Heart right ventricle (tissue), 16 donors: ENCODE data around the gene TBXAS1. TPM values are rescaled to one million over a fixed set of nuclear protein-coding genes. Genes with fewer than 3 reads are reported as not detected.
A peak's percentile ranks its signal among the peaks of the same experiment; 100 is the strongest.
"Not testable (repeated sequence)": the region's sequence is repeated elsewhere in the genome, so short reads cannot be mapped to it uniquely, and the experiment has no call there.

Experiments
- ATAC-seq, 8 donors: fragments of 200-7000 bp; cut with Tn5 transposase; one replicate each; pipeline ENCODE4 v1.9.1; 2020; ENCODE audit warnings: mild to moderate bottlenecking in 8 of 8, moderate library complexity in 8 of 8, moderate number of reproducible peaks in 1 of 8
- DNase-seq, 2 donors: peaks; one replicate each; pipeline ENCODE4 v3.0.0-alpha.2; 2020
- H3K27ac ChIP-seq, 10 donors: fragments of 200-600 bp; sonication (generic) in 2 of 10; one replicate each; pipeline versions ENCODE4 v1.5.0 to v1.8.0; 2020 to 2022; ENCODE audit warnings: mild to moderate bottlenecking in 3 of 10
- H3K27me3 ChIP-seq, 7 donors: fragments of 200-600 bp; one replicate each; pipeline ENCODE4 v1.8.0; 2021 to 2022; ENCODE audit warnings: mild to moderate bottlenecking in 2 of 7
- H3K36me3 ChIP-seq, 9 donors: fragments of 200-600 bp; sonication (generic) in 1 of 9; one replicate each; pipeline versions ENCODE4 v1.5.0 to v1.8.0; 2020 to 2022; ENCODE audit warnings: mild to moderate bottlenecking in 2 of 9
- H3K4me1 ChIP-seq, 9 donors: fragments of 200-600 bp; sonication (generic) in 1 of 9; one replicate each; pipeline versions ENCODE4 v1.5.0 to v1.8.0; 2020 to 2022; ENCODE audit warnings: mild to moderate bottlenecking in 4 of 9
- H3K4me3 ChIP-seq, 10 donors: fragments of 200-600 bp; sonication (generic) in 2 of 10; one replicate each; pipeline versions ENCODE4 v1.5.0 to v1.8.0; 2020 to 2022; ENCODE audit warnings: mild to moderate bottlenecking in 7 of 10, moderate library complexity in 2 of 10
- H3K9me3 ChIP-seq, 11 donors: fragments of 200-600 bp in 10 of 11; sonication (generic) in 2 of 11; one replicate each; pipeline versions ENCODE4 v1.5.0 to v1.8.0; 2013 to 2022; ENCODE audit warnings: mild to moderate bottlenecking in 2 of 11, control low read depth in 1 of 11, moderate library complexity in 1 of 11
- WGBS, 2 donors: extraction: QIAGEN DNeasy Blood & Tissue Kit; methylation state at CpG; one replicate each; pipeline ENCODE4 v1.1.7; 2013; ENCODE audit warnings: inconsistent platforms in 1 of 2; 5-methylcytosine and 5-hydroxymethylcytosine counted together
- intact Hi-C, 10 donors: fragments of 100-400 bp; cut with DNase I; formaldehyde crosslinking; loops; one replicate each; pipeline versions ENCODE4 v1.11.1 to v1.14.2; 2022
- polyA plus RNA-seq, 2 donors: library from polyadenylated mRNA; stranded (reverse); fragments of 200-250 nt; gene quantifications; one replicate each; pipeline ENCODE4 v1.2.3, GENCODE V29; 2013
- total RNA-seq, 10 donors: library from RNA; stranded (reverse); fragmentation: NEBNext Ultra II Directional in 3 of 10; extraction: Animal tissue kit (Norgen Biotek cat#: 25700) in 3 of 10; gene quantifications; one replicate each; pipeline versions ENCODE4 v1.2.1 to v1.2.4, GENCODE V29; 2021 to 2023
- TF ChIP-seq, protein P1 (sequence below), 9 donors: fragments of 200-600 bp; sonication (generic) in 2 of 9; IDR thresholded peaks; one replicate each; pipeline versions ENCODE4 v1.5.0 to v1.8.0; 2021 to 2022; ENCODE audit warnings: antibody characterized with exemption in 9 of 9, mild to moderate bottlenecking in 5 of 9, moderate library complexity in 1 of 9
- donor health status: Arrhythmogenic right ventricular cardiomyopathy.
- donor health status: ischemic (EF 13 %, LVEDD 7.1; RV severe dilation, severe dysfunction).
- donor health status: healthy with polysubstance abuse.
- donor health status: DM: no; HTN: yes; CAD: no.
- donor health status: DM: no; HTN: no; CAD: no.
- donor health status: ischemic (EF 25% LVEDD 6.9; RV normal size, moderate dysfunction).
- donor health status: ischemic (EF 25% LVEDD 5.7; RV mildly dilated, moderate dysfunction).
- donor health status: healthy.
- donor health status: DM: yes; HTN: yes; CAD: no.
- donor health status: Ischemic cardiomyopathy.
- donor health status: ischemic (EF 35%, LVEDD 5.7; RV mildly dilated, moderate dysfunction).
- donor health status: nonischemic (EF 11% LVEDD 7.7; RV severe dilation, severe dysfunction).
- donor health status: DM: yes; HTN: yes; CAD: no.
- donor health status: PGD.
- donor health status: ischemic (EF 29% LVEDD 5.4; RV normal size, mild dysfunction).
- donor health status: nonischemic (EF 23%, LVEDD 6.1; RV moderate dilation, normal function).

The TBXAS1 gene
- total and polyA plus RNA-seq, 12 donors, result 1.7 to 17.7 (median 3.7) TPM

DNA sequence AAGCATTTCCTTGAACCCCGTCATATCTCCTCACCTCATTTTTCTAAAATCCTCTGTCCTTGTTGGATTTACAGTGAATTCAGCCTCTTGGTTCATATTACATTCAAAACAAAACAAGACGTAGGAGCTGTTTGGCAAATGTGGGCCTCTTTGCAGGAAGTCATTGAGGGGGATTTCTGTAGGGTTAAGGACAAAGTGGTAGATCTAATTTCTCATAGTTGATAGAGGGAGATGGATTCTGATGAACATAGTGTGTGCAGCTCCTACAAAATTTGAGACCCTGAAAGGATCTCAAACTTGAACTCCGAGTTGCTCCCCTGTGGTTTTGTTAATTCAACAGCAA, 682 bp downstream of the TBXAS1 start:
- H3K4me1 ChIP-seq, result peaks cover 0 to 15% (median 0%) of the 10 kb centered on the region in 9 donors
- H3K4me3 ChIP-seq, result peak overlapping the region in 7 of 10 donors; percentile 4 to 59 (median 21)
- peaks cover 0 to 14% (median 0%) of the 10 kb centered on the region in 11 donors for H3K9me3 ChIP-seq
- intact Hi-C loops, result no loop called here
- no peak for ATAC-seq
- DNase-seq, result no peak
- no peaks in the 10 kb centered on the region for H3K36me3 ChIP-seq
- TF ChIP-seq, protein P1, sequence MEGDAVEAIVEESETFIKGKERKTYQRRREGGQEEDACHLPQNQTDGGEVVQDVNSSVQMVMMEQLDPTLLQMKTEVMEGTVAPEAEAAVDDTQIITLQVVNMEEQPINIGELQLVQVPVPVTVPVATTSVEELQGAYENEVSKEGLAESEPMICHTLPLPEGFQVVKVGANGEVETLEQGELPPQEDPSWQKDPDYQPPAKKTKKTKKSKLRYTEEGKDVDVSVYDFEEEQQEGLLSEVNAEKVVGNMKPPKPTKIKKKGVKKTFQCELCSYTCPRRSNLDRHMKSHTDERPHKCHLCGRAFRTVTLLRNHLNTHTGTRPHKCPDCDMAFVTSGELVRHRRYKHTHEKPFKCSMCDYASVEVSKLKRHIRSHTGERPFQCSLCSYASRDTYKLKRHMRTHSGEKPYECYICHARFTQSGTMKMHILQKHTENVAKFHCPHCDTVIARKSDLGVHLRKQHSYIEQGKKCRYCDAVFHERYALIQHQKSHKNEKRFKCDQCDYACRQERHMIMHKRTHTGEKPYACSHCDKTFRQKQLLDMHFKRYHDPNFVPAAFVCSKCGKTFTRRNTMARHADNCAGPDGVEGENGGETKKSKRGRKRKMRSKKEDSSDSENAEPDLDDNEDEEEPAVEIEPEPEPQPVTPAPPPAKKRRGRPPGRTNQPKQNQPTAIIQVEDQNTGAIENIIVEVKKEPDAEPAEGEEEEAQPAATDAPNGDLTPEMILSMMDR (IDR thresholded peaks at IDR 0.05), result no peak
- peak overlapping the region in 1 of 10 donors; percentile 89 for H3K27ac ChIP-seq
- peaks cover 0 to 5% (median 0%) of the 10 kb centered on the region in 7 donors for H3K27me3 ChIP-seq
- 75% methylated on average over 3 of the region's 3 CpGs for WGBS, 2 donors

DNA sequence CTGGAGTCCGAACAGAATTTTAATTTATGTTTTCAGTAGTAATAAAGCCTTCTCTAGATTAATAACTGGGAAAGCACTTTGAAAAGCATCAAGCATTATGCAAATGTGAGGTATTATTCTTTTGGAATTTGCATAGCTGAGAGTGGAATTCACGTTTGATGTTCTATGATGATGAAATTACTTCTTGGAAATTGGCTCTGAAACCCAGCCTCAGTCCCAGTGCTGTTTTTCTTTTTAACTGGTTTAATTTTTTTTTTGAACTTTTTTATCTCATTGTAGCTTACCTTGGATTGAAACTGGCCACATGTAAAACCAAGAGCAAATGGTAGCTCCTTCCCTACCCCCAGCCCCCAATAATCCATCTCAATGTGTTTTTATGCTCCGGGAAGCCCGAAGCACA, 1.2 kb downstream of the TBXAS1 start:
- ATAC-seq (no peak), DNase-seq (no peak)
- intact Hi-C loops, result no loop called here
- H3K4me3 ChIP-seq, result peak overlapping the region in 7 of 10 donors; percentile 8 to 59 (median 21)
- H3K27ac ChIP-seq, result peak overlapping the region in 1 of 10 donors; percentile 89
- TF ChIP-seq, protein P1 (IDR thresholded peaks at IDR 0.05), result no peak
- H3K4me1 ChIP-seq, result peaks cover 0 to 15% (median 0%) of the 10 kb centered on the region in 9 donors
- H3K9me3 ChIP-seq, result peaks cover 0 to 14% (median 0%) of the 10 kb centered on the region in 11 donors
- peaks cover 0 to 5% (median 0%) of the 10 kb centered on the region in 7 donors for H3K27me3 ChIP-seq
- no peaks in the 10 kb centered on the region for H3K36me3 ChIP-seq
- 87 to 90% methylated on average over 4 of the region's 4 CpGs for WGBS, 2 donors

DNA sequence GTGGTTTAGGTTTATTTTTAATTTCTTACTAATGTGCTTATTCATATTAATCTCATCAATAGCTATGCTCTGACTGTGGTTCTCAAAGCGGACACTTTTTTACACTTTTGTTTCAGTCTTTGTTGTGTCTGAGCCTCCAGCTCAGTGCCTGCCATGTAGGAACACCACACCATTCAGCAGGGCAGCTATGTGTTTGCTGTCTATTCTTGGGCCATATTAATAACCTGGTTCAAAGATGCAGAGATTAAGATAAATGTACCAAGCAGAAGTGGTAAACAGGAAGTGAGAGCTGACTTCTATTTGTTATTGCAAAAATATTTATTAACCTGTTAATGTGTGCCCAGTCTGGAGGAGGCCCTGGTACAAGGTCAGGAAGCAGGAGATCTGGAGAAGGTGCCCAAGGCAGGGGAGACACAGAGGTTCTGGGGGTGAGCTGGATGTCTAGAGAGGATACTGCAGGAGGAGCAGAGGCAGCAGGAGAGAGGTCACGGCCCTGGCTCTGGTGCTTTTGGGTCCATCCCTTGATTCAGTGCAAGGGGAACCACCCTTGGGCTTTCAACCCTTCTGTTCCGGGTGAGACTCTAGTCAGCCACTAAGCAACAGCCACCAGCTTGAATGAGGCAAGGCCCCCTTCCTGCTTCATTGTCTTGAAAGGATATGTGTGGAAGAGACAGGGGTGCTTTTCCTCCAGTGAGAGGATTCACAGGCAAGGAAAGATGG, 1.9 kb downstream of the TBXAS1 start:
- TF ChIP-seq, protein P1 (IDR thresholded peaks at IDR 0.05), result no peak
- intact Hi-C loops, result no loop called here
- WGBS, 2 donors, result 92 to 93% methylated on average over 3 of the region's 3 CpGs
- peaks cover 0 to 12% (median 0%) of the 10 kb centered on the region in 9 donors for H3K4me1 ChIP-seq
- H3K27ac ChIP-seq, result peak overlapping the region in 1 of 10 donors; percentile 89
- DNase-seq (no peak), ATAC-seq (peak in 1 of 8 donors; percentile 38)
- H3K36me3 ChIP-seq, result no peaks in the 10 kb centered on the region
- H3K9me3 ChIP-seq, result peaks cover 0 to 16% (median 0%) of the 10 kb centered on the region in 11 donors
- H3K27me3 ChIP-seq, result peaks cover 0 to 5% (median 0%) of the 10 kb centered on the region in 7 donors
- peak overlapping the region in 7 of 10 donors; percentile 8 to 59 (median 21) for H3K4me3 ChIP-seq

DNA sequence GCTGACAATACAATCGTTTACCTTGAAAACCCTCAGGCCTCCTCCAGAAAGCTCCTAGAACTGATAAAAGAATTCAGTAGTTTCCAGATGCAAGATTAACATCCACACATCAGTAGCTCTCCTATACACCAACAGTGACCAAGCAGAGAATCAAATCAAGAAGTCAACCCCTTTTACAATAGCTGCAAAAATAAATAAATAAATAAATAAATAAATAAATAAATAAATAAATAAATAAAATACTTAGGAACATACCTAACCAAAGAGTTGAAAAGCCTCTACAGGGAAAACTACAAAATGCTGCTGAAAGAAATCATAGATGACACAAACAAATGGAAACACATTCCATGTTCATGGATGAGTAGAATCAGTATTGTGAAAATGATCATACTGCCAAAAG, 6.8 kb downstream of the TBXAS1 start:
- H3K4me1 ChIP-seq, H3K36me3 ChIP-seq, H3K4me3 ChIP-seq, DNase-seq, H3K27me3 ChIP-seq, ATAC-seq, intact Hi-C loops, H3K27ac ChIP-seq: not testable (repeated sequence)
- 86 to 88% methylated on average over 1 of the region's 1 CpG for WGBS, 2 donors
- peaks cover 0 to 29% (median 0%) of the 10 kb centered on the region in 11 donors for H3K9me3 ChIP-seq

DNA sequence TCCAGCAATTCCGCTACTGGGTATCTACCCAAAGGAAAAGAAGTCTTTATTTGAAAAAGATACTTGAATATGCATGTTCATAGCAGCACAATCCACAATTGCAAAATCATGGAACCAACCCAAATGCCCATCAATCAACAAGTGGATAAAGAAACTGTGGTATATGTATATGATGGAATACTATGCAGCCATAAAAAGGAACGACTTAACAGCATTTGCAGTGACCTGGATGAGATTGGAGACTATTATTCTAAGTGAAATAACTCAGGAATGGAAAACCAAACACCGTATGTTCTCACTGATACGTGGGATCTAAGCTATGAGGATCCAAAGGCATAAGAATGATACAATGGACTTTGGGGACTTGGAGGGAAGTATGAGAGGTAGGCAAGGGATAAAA, 8.2 kb downstream of the TBXAS1 start:
- H3K4me1 ChIP-seq, intact Hi-C loops, H3K4me3 ChIP-seq, ATAC-seq, H3K36me3 ChIP-seq, DNase-seq, H3K27ac ChIP-seq, H3K27me3 ChIP-seq: not testable (repeated sequence)
- peaks cover 0 to 29% (median 0%) of the 10 kb centered on the region in 11 donors for H3K9me3 ChIP-seq
- 76 to 92% methylated on average over 4 of the region's 4 CpGs for WGBS, 2 donors
